GM19452 (cell line): ENCODE measurements around the gene LTN1.
"Not testable (repeated sequence)": the region's sequence is repeated elsewhere in the genome, so short reads cannot be mapped to it uniquely, and the experiment has no call there.

Source experiments
- ATAC-seq: cut with Tn5 transposase; IDR thresholded peaks from one replicate; pipeline ENCODE4 v1.9.1; 2021; ENCODE audit not compliant: unreplicated experiment

LTN1 gene

DNA sequence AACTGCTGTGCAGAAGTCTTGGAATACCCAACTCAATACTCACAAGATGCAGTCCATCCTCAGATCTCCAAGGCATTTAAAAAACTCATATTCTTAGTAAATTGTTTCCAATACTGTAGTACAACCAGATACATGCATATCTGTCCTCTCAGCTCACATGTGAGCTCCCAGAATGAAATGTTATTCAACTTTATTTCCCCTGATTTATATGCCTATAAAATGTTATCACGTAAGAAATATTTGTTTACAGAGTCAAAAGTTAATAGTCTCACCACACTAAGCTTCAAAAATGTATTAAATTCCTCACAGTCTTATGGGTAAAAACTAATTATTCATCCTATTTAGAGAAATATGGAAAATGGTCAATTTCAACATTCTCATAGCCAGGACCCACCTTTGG, 56.6 kb downstream of the LTN1 start:
- no peak for ATAC-seq

DNA sequence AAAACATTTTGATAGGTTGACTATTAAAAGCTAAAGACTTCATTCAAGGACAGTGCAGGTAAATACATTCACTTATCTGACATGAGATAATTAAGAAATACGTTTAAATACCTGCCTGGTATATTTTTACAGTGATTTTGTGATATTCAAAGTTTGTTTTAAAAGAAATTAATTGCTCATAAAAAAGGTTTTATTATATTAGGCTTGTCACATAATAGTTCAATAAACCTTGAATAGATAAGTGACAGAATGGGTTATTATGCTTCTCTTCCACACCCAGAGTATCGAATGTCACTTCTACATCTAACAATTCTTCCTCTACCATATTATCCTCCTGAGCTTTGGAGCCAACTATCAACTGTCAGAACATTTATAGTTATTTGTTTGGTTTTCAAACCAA, 60.0 kb downstream of the LTN1 start:
- no peak for ATAC-seq

DNA sequence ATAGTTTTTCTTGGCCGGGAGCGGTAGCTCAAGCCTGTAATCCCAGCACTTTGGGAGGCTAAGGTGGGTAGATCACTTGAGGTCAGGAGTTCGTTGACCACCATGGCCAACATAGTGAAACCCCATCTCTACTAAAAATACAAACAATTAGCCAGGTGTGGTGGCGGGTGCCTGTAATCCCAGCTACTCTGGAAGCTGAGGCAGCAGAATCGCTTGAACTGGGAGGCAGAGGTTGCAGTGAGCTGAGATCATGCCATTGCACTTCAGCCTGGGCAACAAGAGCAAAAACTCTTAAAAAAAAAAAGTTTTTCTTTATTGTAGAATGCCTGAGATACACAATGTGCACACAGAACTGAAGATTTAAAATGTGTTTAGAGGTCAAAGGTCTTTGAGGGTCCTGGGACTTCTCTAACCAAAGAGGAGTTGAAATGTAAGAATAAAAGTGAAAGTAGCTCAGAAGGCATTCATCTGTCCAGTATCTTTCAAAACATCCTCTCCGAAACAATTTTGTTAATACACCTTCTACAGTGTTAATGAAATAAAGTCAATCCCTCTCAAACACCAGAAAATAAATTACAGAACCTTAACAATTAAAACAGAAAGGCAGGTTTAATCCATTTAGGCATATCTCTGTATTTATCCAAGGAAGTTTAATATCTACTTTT, 60.8 kb downstream of the LTN1 start:
- ATAC-seq, result not testable (repeated sequence)

DNA sequence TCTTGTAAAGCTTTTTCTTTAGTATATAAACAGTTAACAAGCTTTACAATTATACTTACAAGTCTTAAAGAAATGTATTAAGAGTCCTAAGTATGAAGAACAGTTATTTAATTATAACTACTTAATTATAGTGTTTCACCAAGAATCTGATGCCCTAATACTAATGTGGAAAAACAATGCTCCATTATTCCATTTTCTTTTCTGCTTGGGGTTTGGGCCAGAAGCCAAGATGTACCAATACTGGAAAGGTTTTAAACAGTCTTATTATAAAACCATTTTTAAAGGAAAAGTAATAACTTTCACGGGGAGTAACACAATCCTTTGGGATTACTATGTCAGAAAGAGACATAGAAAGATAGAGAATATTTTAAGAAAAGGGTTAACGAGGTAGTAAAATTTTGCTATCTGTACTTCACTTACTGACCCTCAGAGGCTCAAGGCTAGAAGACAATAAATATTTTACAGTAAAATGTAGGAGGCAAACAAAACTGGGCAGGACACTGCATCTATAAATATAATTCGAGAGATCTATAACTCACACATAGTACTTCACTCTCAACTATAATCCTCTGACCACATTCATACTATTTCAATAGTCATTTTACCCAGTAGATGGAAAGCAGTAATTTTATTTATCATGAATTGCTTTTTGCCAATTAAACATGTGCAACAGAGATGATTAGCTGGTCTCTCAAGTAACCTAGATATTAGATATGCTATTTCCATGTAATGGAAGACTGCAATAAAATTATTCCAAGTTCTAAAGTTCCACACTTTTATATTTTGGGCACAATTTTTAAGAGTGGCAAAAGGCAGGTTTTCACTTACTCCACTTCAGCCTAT, 63.9 kb downstream of the LTN1 start:
- no peak for ATAC-seq

DNA sequence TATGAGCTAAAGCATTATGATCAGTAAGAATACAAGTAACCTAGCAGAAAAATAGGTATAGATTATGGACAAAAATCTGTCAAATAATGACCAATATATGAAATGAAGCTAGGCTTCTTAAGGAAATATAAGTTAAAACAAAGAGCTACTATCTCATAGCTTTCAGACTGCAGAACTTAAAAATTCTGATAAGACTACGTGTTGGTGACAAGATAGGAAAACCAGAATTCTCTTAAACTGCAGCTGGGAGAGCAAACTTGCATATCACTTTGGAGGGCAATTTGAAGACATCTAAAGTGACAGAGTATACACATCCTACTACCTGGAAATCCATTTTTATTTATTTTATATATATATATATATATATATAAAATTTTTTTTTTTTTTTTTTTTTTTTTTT, 65.5 kb downstream of the LTN1 start:
- no peak for ATAC-seq

DNA sequence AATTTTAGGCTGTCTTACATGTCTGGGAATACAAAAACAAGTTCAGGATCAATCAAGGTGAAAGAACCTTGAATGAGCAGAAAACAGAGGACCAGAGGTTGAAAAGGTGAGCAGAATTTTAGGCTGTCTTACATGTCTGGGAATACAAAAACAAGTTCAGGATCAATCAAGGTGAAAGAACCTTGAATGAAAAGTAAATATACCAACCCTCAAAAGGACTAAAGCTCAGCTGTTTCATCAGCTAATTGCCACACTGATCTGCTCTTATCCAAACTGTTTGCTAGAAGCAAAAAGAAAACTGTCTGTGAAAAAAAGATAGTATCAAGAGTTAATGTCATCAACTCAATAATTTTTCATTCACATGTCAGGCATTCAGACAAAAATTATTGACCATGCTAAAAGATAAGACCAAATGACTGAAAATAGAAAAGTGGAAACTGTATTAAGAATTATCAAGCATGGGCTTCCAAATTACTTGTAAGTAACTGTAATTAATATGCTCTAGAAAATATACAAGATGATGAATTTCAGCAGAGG, 69.2 kb downstream of the LTN1 start:
- no peak for ATAC-seq

DNA sequence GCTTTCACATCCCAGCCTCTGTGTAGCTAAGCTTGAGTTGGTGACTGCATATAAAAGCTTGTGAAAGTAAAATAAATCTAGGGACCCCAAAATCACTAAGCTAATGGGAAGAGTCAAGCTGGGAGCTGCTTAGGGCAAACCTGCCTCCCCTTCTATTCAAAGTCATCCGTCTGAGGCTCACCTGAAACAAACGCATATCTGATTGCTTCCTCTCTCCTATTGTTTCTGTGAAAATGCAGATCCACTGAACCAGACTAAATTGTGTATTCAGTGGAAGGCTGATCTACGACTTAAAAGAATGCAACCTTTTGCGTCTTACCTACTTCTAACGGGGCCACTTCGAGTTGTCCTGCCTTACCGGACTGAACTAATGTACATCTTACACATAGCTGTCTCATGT, 70.3 kb downstream of the LTN1 start:
- ATAC-seq, result no peak

DNA sequence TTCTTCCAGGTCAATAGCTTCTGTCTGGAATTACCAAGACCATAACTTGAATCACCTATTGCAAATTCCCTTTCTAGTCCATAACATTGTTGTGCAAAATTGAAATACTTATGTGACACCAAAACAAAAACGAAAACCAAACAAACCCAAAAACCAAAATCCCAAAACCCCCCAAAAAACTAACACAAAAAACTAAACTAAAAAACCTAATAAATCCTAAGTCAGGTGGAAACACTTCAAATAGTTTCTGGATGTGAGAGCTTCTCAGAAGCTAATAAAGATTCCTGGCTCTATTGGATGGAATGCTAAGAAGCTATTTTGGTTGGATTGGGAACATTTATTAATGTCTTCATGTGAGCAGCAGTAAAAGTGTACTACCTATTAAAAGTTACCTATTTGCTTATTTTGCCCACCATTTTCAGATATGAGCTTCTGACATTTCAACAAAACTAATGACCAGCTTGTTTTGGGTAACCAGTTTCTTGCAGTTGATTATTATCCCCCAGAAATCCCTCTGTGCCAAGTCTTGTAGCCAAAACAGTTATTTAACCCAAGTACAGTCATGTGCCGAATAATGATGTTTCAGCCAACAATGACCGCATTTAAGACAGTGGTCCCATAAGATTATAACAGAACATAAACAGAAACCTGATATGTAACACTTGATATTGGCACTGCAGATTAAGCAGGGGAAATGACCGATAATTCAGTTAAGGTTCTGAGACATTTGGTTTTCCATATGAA, 76.4 kb downstream of the LTN1 start:
- no peak for ATAC-seq

DNA sequence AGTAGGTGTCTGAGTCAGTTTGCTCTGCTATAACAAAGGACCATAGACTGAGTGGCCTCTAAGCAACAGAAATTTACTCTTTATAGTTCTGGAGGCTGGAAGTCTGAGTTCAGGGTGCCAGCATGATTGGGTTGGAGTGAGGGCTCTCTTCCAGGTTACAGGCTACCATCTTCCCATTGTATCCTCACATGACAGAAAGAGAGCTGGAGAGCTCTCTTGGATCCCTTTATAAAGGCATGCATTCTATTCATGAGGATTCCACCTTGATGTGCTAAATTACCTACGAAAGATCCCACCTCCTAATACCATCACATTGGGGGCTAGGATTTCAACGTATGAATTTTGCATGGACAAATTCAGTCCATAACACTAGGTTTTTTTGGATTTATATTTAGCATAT, 79.6 kb downstream of the LTN1 start:
- ATAC-seq, result no peak

DNA sequence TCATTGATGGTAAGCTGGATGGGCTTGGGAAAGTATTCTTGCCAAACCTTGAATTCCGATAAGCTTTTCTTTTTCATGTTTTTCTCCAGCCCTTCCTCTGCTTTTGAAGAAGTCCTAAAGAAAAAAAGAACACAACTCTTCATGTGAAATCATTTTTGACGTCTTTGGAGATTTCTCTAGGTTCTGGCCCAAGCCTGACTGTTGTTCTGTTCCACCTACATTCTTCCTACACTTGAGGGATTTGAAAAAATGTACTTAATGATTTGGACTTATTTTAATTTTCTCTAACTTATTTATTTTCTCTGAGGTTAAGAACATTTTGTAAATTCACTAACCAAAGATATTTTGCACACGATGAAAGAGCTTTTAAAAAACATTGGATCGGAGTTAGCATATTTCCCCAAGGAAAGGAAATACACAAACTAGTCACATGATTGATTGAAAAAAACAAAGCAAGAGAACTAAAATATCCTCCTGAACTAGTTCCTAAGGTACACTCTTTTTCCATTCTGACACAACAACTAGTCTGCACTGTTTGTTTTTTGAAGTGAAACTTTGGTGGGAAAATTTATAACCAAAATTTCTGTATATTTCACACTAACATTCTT, 82.3 kb downstream of the LTN1 start:
- ATAC-seq, result no peak

DNA sequence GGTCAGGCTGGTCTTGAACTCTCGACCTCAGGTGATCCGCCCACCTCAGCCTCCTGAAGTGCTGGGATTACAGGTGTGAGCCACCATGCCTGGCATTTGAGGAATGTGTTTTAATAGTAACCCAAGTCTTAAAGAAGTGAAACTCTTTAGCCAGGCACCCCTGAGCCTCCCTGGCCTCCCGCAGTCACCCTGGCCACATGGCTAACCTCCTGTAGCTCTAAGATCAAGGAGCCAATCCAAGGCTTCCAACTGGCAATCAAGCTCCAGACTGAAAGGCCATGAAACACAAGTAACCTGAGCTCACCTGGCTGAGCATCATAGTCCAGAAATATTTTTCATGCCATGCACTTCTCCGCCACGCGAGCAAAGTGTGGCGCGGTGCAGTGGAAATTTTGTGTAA, 84.3 kb downstream of the LTN1 start:
- no peak for ATAC-seq

DNA sequence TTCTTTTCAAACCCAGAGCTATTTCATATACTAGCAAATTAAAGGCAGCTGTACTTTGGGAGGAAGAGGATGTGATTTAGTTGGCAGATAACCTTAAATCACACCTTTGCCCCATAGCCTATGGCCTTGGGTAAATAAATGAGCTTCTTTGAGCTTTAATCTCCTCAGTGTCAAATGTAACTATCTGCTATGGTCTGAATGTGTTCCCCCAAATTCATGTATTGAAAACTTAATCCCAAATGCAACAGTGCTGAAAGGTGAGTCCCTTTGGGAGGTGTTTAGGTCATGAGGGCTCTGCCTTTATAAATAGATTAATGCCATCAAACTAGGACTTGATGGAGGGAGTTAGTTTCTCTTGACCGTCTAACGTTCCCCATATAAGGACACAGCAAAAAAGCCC, 85.8 kb downstream of the LTN1 start:
- no peak for ATAC-seq

DNA sequence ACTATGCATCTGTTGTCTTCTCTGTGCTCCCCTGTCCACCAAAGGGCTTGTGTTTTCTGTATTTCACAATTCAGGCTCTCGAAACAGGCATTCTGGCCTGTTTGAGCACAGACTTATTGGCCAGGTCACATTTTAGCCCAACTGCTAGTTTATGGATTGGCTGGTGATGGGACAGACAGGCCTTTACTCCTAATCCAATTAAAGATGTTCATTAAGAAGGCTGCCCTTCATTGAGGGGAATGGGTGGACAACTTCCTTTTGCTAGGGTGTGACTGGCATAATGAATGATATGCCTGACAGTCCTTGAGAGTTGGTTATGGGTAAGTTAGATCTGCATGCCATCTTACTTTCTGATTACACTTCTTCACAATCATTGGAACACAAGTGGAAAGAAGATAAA, 86.4 kb downstream of the LTN1 start:
- no peak for ATAC-seq

DNA sequence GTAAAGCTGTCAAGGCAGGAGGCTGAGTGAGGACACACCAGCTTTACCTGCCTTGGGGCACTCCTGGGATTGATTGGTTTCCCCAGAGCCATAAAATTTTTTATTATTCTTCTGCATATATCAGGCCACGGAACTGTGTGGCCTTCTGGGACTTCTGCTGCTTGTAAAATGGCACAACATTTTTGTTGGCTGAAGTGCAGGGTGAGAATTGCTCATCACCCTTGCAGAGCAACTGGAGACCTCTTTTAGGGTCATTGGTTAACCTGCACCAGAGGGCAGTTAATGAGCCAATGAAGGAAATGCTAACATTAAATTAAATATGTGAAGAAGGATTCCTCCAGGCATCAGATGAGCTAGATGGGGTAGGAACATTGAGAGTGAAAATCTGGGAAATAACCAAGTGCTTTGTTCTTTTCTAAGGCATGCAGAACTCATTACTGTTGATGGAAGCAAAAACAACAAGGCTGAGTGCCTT, 87.7 kb downstream of the LTN1 start:
- no peak for ATAC-seq

DNA sequence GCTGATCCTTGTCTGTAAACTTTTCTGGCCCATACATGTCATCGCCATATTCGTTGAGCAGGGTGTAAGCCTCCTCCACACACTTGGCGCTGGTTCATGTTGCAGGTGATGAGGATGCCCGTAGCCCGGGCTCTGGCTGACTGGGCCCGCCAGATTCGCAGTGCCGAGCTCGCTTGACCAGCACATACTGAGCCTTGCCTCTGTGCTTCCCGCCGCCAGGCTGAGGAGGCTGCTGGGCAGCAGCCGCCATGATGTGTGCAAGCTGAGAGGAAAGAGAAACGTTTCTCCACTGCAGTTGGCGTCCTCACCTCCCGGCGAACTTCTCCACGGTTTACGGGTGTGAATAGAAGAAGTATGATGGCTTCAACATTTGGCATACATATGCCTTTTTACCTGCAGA, 89.2 kb downstream of the LTN1 start:
- ATAC-seq, result no peak

DNA sequence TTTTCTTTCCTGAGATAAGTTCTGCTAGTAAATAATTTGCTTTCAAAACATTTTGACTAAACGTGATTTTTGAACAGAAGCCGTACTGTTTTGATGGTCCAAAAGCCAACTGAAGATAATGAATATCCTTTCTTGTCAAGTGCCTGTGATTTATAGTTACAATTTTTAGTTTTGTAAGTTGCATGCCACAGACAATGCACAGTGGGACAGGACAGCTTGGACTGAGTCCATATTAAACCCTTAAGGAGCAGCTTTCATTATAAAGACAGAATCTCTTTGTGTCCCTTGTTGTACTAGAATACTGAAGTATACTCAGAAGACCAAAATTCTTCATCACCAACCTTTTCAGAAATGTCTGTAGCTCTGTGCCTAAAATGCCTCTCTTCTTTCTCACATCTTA, 92.2 kb downstream of the LTN1 start:
- ATAC-seq, result no peak

DNA sequence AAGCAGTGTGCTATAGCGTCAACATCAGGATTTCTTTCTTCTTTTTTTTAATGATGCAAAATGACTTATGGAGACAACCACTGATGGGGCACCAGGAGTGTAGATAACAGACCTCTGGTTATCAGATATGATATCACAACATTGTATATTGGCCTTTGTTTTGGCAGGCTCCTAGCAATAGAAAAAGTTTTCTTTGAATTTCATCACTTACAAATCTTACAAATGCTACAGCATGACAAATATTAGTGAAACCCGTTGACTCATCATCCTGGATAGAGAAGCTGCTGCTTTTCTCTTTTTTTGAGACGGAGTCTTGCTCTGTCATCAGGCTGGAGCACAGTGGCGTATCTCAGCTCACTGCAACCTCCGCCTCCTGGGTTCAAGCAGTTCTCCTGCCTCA, 92.9 kb downstream of the LTN1 start:
- no peak for ATAC-seq

DNA sequence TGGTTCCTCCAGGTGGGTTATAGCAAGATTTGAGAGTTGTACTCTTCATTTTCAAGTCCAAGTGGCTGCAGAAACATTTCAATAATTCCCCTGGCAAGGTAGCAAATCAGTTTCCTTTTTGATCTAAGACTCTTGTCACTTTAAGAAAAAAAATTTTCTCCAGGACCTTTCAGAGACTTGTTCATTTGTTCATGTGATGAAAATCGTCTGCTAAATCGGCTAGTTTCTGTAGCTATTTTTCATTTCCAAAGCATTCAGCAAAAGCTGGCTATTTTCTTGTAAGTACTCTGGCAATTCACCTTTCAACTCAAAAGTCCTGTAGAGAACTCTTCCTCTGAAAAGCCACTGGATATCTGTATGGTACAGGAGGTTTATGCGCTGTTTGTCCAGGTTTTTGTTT, 93.5 kb downstream of the LTN1 start:
- no peak for ATAC-seq

DNA sequence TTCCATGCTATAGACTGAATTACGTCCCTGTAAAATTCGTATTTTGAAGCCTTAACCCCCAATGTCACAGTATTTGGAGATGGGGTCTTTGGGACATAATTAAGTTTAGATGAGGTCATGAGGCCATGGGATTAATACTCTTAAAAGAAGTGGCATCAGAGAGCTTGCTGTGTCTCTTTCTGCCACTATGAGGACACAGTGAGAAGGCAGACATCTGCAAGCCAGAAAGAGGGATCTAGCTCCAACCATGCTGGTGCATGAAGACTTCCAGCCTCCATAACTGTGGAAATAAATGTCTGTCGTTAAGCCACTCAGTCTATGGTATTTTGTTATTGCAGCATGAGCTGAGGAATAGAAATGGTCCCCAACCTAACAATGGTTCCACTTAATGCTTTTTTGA, 99.0 kb downstream of the LTN1 start:
- no peak for ATAC-seq

DNA sequence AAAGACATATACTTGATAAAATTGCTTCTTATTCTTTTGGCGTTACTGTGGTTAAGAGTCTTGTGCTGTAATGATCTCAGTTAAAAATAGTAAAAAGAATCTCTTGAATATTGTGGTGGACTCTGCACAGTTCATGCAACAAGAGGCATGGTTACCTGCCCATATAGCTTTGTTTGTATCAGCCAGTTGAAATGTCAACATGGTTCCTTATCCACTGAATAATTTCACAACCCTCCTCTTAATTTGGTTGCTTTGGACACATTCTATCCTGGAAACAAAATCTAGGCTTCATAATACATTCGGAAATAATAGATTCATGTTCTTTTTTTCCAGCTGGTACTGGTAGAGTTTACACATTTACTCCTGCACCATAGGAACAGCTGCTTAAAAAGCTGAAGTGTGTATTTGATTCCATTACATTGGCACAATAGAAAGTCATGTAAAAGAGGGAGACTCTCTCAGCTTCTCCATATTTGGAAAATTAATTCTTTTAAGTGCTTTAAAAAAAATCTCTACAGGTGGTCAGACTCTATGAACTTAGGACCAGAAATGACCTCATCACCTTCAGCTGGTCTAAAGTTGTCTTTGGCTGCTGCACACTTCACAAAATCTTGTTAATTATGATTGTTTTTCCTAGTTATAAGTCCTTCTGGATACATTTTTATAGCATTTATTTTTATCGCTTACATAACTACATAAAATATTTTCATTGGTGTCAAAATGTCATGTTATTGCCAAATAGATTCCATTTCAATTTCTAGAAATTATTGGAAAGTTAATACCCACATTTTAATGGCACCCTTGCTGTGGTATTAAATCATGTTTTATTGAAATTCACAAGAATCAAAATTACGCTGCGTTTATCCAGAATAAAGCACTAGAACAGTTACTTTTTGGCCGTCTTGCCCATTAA, 100.2 kb downstream of the LTN1 start:
- no peak for ATAC-seq
